DMS53 (cell line): ENCODE results near the gene SEC24C.
"Not testable (repeated sequence)": the region's sequence is repeated elsewhere in the genome, so short reads cannot be mapped to it uniquely, and the experiment has no call there.

Experiments used
- DNase-seq: peaks from one replicate; lab custom pipeline; 2025; lab: John Stamatoyannopoulos, UW

SEC24C gene

DNA sequence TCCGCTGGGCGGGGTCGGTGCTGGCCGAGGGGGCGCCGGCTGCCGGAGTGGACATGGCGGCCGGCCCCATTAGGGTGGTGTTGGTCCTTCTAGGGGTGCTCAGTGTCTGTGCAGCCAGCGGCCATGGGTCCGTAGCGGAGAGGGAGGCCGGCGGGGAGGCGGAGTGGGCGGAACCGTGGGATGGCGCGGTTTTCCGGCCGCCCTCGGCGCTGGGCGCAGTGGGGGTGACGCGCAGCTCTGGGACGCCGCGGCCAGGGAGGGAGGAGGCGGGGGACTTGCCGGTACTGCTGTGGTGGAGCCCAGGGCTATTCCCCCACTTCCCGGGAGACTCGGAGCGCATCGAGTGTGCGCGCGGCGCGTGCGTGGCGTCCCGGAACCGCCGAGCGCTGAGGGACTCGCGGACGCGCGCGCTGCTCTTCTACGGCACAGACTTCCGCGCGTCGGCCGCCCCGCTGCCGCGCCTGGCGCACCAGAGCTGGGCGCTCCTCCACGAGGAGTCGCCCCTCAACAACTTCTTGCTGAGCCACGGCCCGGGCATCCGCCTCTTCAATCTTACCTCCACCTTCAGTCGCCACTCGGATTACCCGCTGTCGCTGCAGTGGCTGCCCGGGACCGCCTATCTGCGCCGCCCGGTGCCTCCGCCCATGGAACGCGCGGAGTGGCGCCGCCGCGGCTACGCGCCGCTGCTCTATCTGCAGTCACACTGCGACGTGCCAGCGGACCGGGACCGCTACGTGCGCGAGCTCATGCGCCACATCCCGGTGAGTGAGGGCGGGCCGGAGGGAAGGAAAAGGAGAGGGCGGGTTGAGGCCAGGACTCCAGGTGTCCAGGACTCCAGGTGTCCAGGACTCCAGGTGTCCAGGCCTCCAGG is 28.3 kb downstream of the SEC24C start:
- DNase-seq = peak; percentile 94

DNA sequence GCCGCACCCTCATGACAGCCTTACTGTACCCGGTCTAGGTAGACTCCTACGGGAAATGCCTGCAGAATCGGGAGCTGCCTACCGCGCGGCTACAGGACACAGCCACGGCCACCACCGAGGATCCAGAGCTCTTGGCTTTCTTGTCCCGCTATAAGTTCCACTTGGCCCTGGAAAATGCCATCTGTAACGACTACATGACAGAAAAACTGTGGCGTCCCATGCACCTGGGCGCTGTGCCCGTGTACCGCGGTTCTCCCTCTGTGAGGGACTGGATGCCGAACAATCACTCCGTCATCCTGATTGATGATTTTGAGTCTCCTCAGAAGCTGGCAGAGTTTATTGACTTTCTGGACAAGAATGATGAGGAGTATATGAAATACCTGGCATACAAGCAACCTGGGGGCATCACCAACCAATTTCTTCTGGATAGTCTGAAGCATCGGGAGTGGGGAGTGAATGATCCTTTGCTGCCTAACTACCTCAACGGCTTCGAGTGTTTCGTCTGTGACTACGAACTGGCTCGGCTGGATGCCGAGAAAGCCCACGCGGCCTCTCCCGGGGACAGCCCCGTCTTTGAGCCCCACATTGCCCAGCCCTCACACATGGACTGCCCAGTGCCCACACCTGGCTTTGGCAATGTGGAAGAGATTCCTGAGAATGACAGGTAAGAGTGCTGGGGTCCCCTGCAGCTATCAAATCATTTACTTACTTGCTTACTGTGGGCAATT is 29.1 kb downstream of the SEC24C start:
- DNase-seq = peak; percentile 48

DNA sequence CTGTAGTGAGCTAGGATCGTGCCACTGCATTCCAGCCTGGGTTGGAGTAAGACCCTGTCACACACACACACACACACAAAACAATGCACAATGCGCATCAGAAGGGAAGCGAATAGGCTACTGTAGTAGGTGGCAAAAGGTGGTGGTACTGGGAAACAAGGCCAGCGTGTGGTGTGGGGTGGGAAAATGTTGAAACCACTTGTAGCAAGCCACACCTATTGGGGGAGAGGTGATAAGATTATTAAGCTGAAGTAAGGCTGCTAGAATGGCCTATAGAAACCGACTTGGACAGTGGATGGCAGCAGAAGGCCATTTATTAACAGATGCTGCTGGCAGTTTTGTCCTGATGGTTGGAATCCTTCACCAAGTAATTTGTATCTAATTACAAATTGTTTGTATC is 30.5 kb downstream of the SEC24C start:
- peak; percentile 47 for DNase-seq

DNA sequence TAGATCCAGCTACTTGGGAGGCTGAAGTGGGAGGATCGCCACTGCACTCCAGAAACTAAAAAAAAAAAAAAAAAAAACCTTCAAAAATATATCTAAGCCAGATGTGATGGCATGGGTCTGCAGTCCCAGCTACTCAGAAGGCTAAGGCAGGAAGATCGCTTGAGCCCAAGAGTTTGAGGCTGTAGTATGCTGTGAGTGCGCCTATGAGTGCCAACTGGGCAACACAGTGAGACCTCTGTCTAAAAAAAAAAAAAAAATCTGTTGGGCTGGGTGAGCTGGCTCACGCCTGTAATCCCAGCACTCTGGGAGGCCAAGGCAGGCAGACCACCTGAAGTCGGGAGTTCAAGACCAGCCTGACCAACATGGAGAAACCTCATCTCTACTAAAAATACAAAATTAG is 34.8 kb downstream of the SEC24C start:
- DNase-seq = no peak

DNA sequence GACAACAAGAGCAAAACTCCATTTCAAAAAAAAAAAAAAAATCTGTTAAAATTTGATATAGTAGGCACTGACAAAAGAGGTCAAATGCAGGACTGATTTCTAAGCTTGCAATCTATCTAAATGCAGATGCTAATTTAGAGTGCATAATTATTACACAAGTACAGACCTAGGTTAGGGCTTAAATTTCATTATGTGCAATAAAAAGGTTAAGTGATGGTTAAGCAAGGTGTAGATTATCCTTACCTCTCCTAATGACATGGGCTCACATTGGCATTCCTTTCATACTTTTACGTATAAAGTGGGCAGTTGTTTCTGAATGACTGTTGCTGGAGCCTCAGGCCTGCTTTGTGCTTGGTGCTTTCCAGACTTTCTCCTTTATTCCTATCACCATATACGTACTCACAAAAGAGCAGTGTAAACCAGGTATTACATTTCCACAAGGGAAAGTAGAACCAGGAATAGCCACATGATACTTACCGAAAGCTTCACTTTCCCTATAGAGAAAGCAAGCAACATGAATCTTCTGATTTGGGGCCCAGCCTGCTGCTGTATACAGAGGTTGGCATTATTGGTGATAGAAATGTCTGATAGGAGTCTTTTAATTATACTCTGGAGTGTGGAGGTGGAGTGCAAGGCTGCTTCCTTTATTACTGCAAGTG is 35.5 kb downstream of the SEC24C start:
- DNase-seq = no peak

DNA sequence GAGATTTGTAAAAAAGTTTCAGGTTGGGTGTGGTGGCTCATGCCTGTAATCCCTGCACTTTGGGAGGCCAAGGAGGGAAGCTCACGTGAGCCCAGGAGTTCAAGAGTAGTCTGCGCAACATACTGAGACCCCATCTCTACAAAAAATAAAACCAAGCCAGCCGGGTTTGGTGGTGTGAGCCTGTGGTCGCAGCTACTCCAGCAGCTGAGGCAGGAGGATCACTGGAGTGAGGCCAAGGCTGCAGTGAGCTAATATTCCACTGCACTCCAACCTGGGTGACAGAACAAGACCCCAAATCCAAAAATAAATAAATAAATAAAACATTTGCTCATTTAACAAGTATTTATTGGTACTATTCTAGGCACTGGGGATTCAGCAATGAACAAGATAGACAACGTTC is 36.1 kb downstream of the SEC24C start:
- DNase-seq = no peak

DNA sequence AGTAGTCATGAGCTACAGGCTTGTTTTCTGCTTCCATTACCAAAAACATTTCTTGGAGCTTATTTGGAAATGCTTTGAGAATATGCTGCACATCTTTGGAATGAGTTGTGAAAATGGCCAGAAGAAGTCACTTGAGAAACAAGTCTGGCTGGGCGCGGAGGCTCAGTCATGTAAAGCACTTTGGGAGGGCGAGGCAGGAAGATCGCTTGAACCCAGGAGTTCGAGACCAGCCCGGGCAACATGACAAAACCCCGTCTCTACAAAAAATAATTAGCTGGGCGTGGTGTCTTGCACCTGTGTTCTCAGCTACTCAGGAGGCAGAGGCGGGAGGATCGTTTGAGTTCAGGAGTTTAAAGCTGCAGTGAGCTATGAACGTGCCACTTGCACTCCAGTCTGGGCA is 36.8 kb downstream of the SEC24C start:
- DNase-seq = no peak

DNA sequence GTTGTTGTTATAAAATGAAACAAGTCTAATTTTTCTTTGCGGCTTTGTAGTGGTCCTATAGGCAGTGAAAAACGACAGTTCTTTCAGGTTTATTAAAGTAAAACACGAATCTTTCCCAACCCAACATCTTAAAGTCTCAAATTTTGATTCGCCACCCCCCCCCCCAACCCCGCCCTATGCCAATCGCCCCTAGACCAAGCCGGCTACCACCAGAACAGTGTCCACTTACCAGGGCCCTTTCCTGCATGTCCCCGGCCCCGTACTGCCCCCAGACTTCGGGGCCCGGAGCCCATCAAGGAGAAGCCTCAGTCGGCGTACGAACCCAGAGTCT is 37.3 kb downstream of the SEC24C start:
- DNase-seq = no peak

DNA sequence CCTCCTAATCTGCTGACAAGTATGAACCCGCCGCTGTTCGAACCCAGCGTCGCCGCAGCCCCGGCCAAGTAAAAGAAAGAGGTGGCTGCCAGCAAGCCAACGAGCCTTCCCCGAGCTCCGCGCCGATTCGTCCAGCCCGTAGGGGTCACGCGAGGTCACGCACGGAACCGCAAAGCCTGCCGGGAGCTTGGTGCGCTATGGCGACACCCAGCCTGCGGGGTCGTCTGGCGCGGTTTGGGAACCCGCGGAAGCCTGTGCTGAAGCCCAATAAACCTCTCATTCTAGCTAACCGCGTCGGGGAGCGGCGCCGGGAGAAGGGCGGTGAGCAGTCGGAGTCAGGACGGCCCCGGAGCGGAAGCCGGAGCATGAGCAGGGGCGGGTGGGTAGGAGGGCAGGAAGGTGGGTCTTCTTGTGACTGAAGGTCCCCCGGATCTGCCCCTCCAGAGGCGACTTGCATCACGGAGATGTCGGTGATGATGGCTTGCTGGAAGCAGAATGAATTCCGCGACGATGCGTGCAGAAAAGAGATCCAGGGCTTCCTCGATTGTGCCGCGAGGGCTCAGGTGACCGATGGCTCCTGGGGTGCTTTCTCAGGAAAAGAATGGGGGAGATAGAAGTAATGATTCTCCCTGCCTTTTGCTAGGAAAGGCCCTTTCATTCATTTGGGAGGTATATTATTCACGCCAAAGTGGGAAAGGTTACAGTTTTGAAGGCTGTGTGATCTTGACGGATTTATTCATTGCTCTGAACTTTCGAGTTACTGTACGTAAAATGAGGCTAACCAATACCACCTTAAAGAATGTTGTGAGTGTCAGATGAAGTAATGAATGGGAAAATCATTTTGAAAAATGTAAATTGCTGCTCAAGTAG is 37.9 kb downstream of the SEC24C start, which contains the start of gene CHCHD1:
Gene CHCHD1, plus strand, starts transcription at position 170 of the 870 bp plus-strand sequence. Its CDS starts 28 bp downstream, at position 198.
- DNase-seq = peak; percentile 92

DNA sequence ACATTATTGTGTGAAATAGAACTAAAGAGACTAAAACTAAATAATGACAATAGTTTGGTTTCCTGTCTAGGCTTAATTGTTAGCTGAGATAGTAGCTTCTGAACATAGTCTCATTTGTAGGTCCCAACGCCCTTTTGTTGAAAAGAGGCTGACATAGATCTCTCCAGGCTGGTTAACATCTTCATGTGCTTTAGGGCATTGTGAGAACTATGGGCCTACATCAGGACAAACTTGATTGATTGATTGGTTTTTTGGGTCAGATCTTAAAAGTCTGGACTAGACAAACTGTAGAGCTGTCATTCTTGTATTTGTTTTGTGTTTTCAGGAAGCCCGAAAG is 38.5 kb downstream of the SEC24C start:
- no peak for DNase-seq

DNA sequence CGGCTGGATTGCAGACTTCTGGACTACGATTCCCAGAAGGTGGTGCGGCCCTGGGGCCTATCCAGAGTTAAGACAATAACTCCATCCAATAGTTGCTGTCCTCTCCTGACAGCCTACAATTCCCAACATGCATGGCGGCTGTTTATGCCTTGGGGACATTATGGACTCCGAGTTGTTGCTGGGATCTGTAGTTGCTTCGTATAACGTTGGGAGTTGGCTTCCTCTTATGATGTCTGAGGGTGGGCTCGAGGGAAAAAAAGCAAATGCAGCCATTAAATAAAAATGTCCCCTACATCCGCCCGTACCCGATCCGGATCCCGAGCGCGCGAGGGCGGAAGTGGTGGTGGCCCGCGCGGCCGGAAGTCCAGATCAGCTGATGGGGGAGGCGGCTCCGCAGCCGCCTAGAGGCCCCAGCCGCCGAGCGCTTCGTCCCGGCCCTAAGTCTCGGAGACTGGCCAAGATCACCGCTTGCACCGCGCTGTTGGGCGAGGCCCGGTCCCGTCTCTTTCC is 41.1 kb downstream of the SEC24C start, which contains the start of gene ZSWIM8:
Gene ZSWIM8, plus strand, starts transcription at position 396 of the 510 bp plus-strand sequence. CDS start 273 bp downstream, outside the sequence.
- peak; percentile 96 for DNase-seq

DNA sequence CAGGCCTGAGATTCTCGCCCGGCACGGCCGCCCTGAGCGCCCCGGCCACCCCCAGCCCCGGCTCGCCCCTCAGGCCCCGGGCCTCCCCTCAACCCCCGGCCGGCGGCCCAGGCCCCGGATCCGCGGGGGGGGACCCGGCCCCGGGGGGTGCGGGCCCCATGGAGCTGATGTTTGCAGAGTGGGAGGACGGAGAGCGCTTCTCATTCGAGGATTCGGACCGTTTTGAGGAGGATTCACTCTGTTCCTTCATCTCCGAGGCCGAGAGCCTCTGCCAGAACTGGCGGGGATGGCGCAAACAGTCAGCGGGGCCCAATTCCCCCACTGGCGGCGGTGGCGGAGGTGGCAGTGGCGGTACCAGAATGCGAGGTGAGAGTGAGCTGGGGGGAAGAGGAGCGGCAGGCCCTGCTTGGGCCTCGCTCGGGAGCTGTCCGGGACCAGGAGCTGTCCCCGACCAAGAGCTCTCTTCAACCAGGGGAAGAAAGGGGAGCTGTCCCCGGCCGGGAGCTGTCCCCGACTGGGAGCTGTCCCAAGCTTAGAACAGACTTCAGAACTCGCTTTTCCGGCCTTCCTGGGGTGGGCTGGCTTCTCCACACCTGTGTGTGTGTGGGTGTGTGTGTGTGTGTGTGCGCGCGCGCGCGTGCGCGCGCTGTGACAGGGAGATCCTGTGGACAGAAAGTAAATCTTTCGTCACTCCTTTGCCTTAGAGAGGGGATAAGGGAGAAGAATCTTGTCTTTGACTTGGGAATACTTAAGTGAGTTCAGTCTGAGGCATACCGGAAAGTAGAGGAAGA is 41.7 kb downstream of the SEC24C start:
- peak; percentile 62 for DNase-seq

DNA sequence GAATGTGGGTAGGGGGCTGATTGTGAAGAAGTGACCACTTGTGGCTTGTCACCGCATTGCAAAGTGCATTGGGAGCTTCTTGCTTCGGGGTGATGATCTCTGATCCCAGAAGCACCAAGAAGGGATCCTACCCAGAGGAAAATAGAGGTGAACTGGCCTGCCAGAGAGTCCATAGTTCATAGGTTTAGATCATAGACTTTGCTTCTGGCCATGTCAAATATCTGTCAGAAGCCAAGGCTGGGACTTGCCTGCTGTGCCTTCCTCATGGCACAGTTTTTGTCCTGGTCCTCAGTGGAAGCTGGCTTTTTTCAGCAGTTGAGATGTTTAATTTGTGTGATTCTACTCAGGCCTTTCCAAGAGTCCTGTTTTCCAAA is 42.3 kb downstream of the SEC24C start:
- no peak for DNase-seq

DNA sequence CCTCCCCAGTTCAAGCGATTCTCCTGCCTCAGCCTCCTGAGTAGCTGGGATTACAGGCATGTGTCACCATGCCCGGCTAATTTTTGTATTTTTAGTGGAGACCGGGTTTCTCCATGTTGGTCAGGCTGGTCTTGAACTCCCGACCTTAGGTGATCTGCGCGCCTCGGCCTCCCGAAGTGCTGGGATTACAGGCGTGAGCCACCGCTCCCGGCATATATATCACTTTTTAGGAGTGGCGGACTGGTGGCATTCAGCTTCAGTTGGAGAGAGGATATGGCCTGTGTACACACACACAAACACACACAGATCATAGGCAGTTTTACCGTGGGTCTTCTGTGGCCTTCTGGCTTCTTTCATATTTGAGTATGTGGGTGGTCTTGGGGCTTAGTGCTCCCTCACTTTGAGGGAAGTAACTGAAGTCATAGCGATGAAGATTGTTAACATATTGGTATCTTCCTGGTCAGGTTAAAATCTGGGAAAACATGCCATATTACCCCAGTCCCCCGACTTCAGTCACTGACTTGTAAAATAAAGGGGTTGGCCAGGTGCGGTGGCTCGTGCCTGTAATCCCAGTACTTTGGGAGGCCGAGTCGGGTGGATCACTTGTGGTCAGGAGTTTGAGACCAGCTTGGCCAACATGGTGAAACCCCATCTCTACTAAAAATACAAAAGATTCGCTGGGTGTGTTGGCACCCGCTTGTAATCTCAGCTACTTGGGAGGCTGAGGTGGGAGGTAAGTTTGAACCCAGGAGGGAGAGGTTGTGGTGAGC is 43.0 kb downstream of the SEC24C start:
- not testable (repeated sequence) for DNase-seq

DNA sequence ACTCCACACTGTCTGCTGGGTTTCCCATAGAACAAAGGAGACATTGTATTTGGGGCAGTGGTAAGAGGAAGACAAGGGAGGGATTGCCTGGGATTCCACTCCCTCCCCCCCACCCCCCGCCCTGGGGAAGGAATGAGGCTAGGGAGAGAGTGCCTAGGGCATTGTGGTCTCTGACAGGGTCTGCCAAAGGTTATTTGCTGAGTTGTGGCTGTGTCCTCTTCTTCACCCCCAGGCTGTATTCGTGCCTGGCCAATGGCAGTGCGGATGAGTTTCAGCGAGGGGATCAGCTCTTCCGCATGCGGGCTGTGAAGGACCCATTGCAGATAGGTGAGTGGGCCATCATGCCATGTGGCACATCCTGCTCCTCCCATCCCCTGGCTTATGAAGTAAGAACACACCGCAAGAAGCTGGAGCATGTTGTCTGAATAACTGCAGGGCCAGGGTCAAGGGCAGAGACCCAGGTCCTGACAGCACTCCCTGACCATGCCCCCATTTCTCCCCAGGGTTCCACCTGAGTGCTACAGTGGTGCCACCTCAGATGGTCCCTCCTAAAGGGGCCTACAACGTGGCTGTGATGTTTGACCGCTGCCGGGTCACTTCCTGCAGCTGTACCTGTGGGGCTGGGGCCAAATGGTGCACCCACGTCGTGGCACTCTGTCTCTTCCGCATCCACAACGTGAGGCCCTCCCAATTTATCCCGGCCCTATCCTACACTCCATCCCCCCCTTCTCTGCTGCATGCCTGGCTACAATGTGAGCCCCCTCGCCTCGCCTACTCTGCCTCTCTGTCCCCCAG is 44.9 kb downstream of the SEC24C start:
- no peak for DNase-seq

DNA sequence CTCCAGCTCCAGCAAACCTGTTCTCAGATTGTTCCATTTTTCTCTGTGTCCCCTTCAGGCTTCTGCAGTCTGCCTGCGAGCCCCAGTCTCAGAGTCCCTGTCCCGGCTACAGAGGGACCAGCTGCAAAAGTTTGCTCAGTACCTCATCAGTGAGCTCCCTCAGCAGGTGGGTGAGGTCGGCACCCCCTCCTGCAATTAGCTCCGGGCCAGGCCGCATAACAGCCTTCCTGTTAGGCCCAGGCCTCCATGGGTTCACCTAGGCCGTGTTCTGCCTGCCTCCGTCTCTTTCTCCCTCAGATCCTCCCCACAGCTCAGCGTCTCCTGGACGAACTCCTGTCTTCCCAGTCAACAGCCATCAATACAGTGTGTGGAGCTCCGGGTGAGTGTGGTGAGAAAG is 45.5 kb downstream of the SEC24C start:
- DNase-seq = no peak

DNA sequence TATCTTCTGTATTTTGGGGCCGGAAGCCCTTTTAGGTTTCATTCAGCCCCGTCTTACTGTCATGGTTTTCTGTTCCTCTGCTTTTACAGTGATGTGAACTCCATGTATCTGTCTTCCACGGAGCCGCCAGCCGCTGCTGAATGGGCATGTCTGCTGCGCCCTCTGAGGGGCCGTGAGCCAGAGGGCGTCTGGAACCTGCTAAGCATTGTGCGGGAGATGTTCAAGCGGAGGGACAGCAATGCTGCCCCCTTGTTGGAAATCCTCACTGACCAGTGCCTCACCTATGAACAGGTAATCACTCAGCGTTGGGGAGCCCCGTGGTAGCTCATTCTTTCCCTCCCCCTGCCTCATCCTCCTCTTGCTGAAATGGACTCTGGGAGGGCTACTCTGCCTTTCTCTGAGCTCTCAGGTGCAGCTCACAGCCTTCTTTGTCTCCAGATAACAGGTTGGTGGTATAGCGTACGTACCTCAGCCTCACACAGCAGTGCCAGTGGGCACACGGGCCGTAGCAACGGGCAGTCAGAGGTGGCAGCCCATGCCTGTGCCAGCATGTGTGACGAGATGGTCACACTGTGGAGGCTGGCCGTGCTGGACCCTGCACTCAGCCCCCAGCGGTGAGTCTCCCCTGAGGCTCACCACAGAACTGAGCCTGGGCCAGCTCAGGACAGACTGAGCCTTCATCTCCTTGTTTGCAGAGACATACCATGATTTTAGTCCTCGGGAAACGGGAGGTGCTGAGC is 46.9 kb downstream of the SEC24C start:
- DNase-seq = no peak

DNA sequence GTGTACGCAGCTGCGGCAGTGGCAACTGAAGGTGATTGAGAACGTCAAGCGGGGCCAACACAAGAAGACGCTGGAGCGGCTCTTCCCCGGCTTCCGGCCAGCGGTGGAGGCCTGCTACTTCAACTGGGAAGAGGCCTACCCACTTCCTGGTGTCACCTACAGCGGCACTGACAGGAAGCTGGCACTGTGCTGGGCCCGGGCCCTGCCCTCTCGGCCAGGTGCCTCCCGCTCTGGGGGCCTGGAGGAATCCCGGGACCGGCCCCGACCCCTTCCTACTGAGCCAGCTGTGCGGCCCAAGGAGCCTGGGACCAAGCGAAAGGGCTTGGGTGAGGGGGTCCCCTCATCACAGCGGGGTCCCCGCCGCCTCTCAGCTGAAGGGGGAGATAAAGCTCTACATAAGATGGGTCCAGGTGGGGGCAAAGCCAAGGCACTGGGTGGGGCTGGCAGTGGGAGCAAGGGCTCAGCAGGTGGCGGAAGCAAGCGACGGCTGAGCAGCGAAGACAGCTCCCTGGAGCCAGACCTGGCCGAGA is 47.8 kb downstream of the SEC24C start:
- DNase-seq = no peak
